Fibroblast of lung (primary cell): ENCODE data around the gene RIN3. TPM values are rescaled to one million over a fixed set of nuclear protein-coding genes. Genes with fewer than 3 reads are reported as not detected.

Experiments used
- DNase-seq, 2 donors: peaks; one replicate each; pipeline versions ENCODE4 v3.0.0 to v3.0.0-alpha.2; 2010; ENCODE audit warnings: low read depth in 2 of 2
- H2AFZ ChIP-seq: 2 replicates; pipeline ENCODE4 v1.5.1; 2012; ENCODE audit warnings: low read length, control low read depth, inconsistent platforms
- H3K27ac ChIP-seq: 2 replicates; pipeline ENCODE4 v1.5.1; 2011; ENCODE audit warnings: low read length, control low read depth; ENCODE audit not compliant: insufficient read depth
- H3K27me3 ChIP-seq: 2 replicates; pipeline ENCODE4 v1.5.1; 2011; ENCODE audit warnings: mild to moderate bottlenecking, low read length; ENCODE audit not compliant: control insufficient read depth, insufficient read depth
- H3K36me3 ChIP-seq: 2 replicates; pipeline ENCODE4 v1.5.1; 2011; ENCODE audit warnings: low read length; ENCODE audit not compliant: control insufficient read depth, insufficient read depth
- H3K4me1 ChIP-seq: 2 replicates; pipeline ENCODE4 v1.5.1; 2011; ENCODE audit warnings: low read length; ENCODE audit not compliant: control insufficient read depth, insufficient read depth; ENCODE audit errors: extremely low read depth
- H3K4me2 ChIP-seq: 2 replicates; pipeline ENCODE4 v1.5.1; 2011; ENCODE audit warnings: low read length, control low read depth; ENCODE audit not compliant: insufficient read depth; ENCODE audit errors: extremely low read depth
- H3K4me3 ChIP-seq, 4 experiments: fragments of 200-600 bp in 1 of 4; sonication (generic) in 1 of 4; replicated peaks in 1 of 4; 2 replicates each; pipeline ENCODE4 v1.5.1; 2011 to 2016; ENCODE audit warnings: low read length in 4 of 4, low read depth in 3 of 4, mild to moderate bottlenecking in 3 of 4, control low read depth in 2 of 4, inconsistent platforms in 1 of 4, mixed read lengths in 1 of 4; ENCODE audit not compliant: insufficient read depth in 1 of 4; ENCODE audit errors: control extremely low read depth in 1 of 4
- H3K79me2 ChIP-seq: 2 replicates; pipeline ENCODE4 v1.5.1; 2012; ENCODE audit warnings: mild to moderate bottlenecking, low read length, inconsistent platforms; ENCODE audit not compliant: control insufficient read depth, insufficient read depth
- H3K9ac ChIP-seq: 2 replicates; pipeline ENCODE4 v1.5.1; 2011; ENCODE audit warnings: mild to moderate bottlenecking, low read length, control low read depth; ENCODE audit not compliant: insufficient read depth
- H3K9me3 ChIP-seq: 2 replicates; pipeline ENCODE4 v1.5.1; 2012; ENCODE audit warnings: low read depth, low read length; ENCODE audit not compliant: control insufficient read depth, insufficient read depth
- H4K20me1 ChIP-seq: 2 replicates; pipeline ENCODE4 v1.5.1; 2011; ENCODE audit warnings: low read length; ENCODE audit not compliant: control insufficient read depth, insufficient read depth; ENCODE audit errors: extremely low read depth
- CTCF ChIP-seq, 2 donors: IDR thresholded peaks in 1 of 2; conservative IDR thresholded peaks in 1 of 2; 1 replicate in 1 of 2; 2 replicates in 1 of 2; pipeline ENCODE4 v1.5.1; 2011 to 2012; ENCODE audit warnings: low read length in 2 of 2, control low read depth in 1 of 2, inconsistent platforms in 1 of 2, low read depth in 1 of 2, mild to moderate bottlenecking in 1 of 2
- EZH2 ChIP-seq: IDR thresholded peaks from 2 replicates; pipeline ENCODE4 v1.5.1; 2012; ENCODE audit warnings: low read length, control low read depth, mild to moderate bottlenecking; ENCODE audit errors: missing control alignments
- polyA plus RNA-seq, 2 donors: library from polyadenylated mRNA; depleted of rRNA in 1 of 2; stranded (reverse) in 1 of 2; unstranded in 1 of 2; fragments of >200 nt; gene quantifications; 2 replicates each; pipeline ENCODE4 v1.2.1, GENCODE V29; 2011 to 2012; ENCODE audit warnings: missing spikeins in 1 of 2
- total RNA-seq: library from RNA; depleted of rRNA; stranded (reverse); fragments of >200 nt; gene quantifications from 2 replicates; pipeline ENCODE4 v1.2.1, GENCODE V29; 2014

Gene RIN3
- total and polyA plus RNA-seq, 2 donors (not counting 1 experiment from before 2014, with no cell fraction given) = 8.9 to 9.2 TPM

- Histone ChIP-seq H4K20me1 (no peaks in the 10 kb centered on the region), H3K27ac (no peak overlapping the region), H2AFZ (no peak overlapping the region), H3K4me1 (no peaks in the 10 kb centered on the region), H3K9ac (no peak overlapping the region), H3K27me3 (no peaks in the 10 kb centered on the region), H3K4me2 (no peak overlapping the region), H3K36me3 (no peaks in the 10 kb centered on the region), H3K9me3 (no peaks in the 10 kb centered on the region), H3K4me3 (no peak overlapping the region), H3K79me2 (no peaks in the 10 kb centered on the region)
- no peak for TF ChIP-seq CTCF (conservative IDR thresholded peaks at IDR 0.05 in 1 of 2, IDR thresholded peaks at IDR 0.05 in 1 of 2; ENCODE audit: low read depth in 1 of 2, low read length in 2 of 2)
- DNase-seq = no peak
These were observed 188.9 kb downstream of the RIN3 start for GRCh38 chr14:92702441-92702918.

DNA sequence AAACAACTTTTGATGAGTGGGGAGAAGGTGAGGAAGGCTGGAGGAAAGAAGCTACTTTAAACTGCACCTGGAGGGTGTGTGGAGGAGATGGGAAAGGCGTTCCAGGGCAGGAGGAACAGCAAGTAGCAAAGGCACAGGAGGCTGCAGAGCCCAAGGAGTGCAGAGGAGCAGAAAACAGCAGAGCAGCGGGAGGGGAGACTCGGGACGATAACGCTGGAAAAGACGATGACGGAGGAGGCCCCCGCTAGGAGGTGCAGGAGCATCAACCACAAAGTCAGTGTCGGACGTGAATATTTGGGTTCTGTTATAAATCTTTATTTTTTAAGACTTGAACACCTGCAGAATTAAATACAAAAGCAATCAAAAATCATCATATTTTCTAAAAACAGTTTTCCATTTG, 189.9 kb downstream of the RIN3 start:
- no peak overlapping the region for H3K4me2 ChIP-seq
- TF ChIP-seq CTCF (conservative IDR thresholded peaks at IDR 0.05 in 1 of 2, IDR thresholded peaks at IDR 0.05 in 1 of 2; ENCODE audit: low read depth in 1 of 2, low read length in 2 of 2) = no peak
- no peak for TF ChIP-seq EZH2
- DNase-seq = no peak
- H4K20me1 ChIP-seq = no peaks in the 10 kb centered on the region
- H3K36me3 ChIP-seq = no peaks in the 10 kb centered on the region
- H2AFZ ChIP-seq = no peak overlapping the region
- no peak overlapping the region for H3K9ac ChIP-seq
- no peaks in the 10 kb centered on the region for H3K4me1 ChIP-seq
- H3K27me3 ChIP-seq = no peaks in the 10 kb centered on the region
- no peak overlapping the region for H3K27ac ChIP-seq
- no peaks in the 10 kb centered on the region for H3K9me3 ChIP-seq
- no peaks in the 10 kb centered on the region for H3K79me2 ChIP-seq
- H3K4me3 ChIP-seq = no peak overlapping the region

DNA sequence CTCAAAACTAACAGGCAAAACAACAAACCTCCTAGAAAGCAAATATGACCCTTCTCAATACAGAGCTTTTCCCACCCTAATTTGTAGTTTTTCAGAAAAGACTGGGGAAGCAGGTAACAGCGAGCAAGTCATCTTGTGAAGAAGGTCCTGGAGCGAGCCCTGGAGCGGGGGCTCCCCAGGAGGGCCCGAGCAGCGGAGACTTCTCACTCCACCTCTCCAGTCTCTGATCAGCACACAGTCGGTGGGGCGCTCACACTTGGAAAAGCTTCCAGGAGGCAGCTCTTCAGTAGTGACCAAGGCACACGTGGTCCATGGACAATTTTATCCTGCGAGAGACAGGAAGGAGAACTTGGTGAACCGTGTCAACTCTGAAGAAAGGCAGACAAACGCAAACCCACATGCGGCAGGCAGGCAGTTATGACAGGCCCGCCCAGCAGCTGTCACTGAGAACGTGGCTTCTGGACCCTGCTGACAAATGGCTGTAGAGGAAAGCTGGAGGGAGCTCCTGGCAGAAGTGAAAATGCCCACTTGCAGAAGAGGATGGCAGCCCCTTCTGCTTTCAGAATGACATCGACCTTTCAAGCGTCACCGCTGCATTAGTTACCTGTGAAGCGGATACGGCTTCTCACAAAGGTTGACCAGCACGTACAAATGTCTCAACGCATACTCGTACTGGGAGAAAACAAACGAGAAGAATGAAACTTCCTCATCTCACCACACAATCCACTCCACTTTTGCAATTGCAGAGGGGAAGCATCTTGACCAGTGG, 190.6 kb downstream of the RIN3 start:
- no peak overlapping the region for H2AFZ ChIP-seq
- H3K4me2 ChIP-seq = no peak overlapping the region
- no peaks in the 10 kb centered on the region for H3K4me1 ChIP-seq
- H3K9me3 ChIP-seq = no peaks in the 10 kb centered on the region
- H3K4me3 ChIP-seq = no peak overlapping the region
- H4K20me1 ChIP-seq = no peaks in the 10 kb centered on the region
- H3K27ac ChIP-seq = no peak overlapping the region
- H3K79me2 ChIP-seq = no peaks in the 10 kb centered on the region
- no peaks in the 10 kb centered on the region for H3K36me3 ChIP-seq
- H3K27me3 ChIP-seq = no peaks in the 10 kb centered on the region
- TF ChIP-seq CTCF (conservative IDR thresholded peaks at IDR 0.05 in 1 of 2, IDR thresholded peaks at IDR 0.05 in 1 of 2; ENCODE audit: low read depth in 1 of 2, low read length in 2 of 2) (no peak), EZH2 (no peak)
- no peak for DNase-seq
- H3K9ac ChIP-seq = no peak overlapping the region
